Measurements from ENCODE around the gene CCNK. TPM values are rescaled to one million over a fixed set of nuclear protein-coding genes. Genes with fewer than 3 reads are reported as not detected.

The CCNK gene
- total RNA-seq, 1 donor from 2014 or later, result 19.8 TPM

- Histone ChIP-seq H3K4me3 (ENCODE audit: low read length in 3 of 3) (no peak overlapping the region), H3K9me3 (ENCODE audit: control insufficient read depth in 3 of 3, low read length in 3 of 3) (no peaks in the 10 kb centered on the region), H3K36me3 (ENCODE audit: control insufficient read depth in 3 of 3, insufficient read depth in 3 of 3, low read length in 3 of 3) (peaks cover 9 to 46% (median 39%) of the 10 kb centered on the region in 3 donors), H3K27ac (ENCODE audit: low read depth, low read length) (no peak overlapping the region), H3K4me1 (ENCODE audit: control insufficient read depth in 3 of 3, insufficient read depth in 3 of 3, low read length in 3 of 3) (peaks cover 0 to 7% (median 0%) of the 10 kb centered on the region in 3 donors), H3K27me3 (ENCODE audit: control insufficient read depth in 3 of 3, insufficient read depth in 3 of 3, low read length in 3 of 3) (no peaks in the 10 kb centered on the region), H3K9ac (ENCODE audit: low read depth in 1 of 3, low read length in 3 of 3) (no peak overlapping the region)
Observed at GRCh38 chr14:99445931-99446330, 35.3 kb upstream of the CCNK start.

DNA sequence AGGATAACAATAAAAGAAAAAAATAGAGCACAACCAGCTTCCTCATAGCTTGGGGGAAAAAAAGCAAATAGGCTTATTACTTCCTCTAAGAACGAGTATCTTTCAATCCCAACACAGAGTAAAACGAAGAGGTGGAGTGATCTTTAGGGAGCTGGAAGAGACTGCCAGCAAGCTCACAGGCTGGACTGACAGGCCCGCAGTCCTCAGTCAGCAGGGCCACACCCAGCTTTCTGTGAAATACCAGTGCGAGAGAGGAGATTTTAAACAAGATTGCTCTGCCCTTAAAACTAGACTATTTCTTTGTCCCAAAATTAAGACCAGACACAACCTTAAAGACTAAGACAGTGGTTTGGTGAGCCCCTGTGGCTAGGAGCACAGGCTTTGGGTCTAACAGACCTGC lies 33.5 kb upstream of the CCNK start:
- no peaks in the 10 kb centered on the region for H3K9me3 ChIP-seq (ENCODE audit: control insufficient read depth in 3 of 3, low read length in 3 of 3)
- no peak overlapping the region for H3K9ac ChIP-seq (ENCODE audit: low read depth in 1 of 3, low read length in 3 of 3)
- H3K36me3 ChIP-seq (ENCODE audit: control insufficient read depth in 3 of 3, insufficient read depth in 3 of 3, low read length in 3 of 3), result peaks cover 6 to 42% (median 27%) of the 10 kb centered on the region in 3 donors
- H3K4me3 ChIP-seq (ENCODE audit: low read length in 3 of 3), result no peak overlapping the region
- H3K27ac ChIP-seq (ENCODE audit: low read depth, low read length), result no peak overlapping the region
- no peaks in the 10 kb centered on the region for H3K27me3 ChIP-seq (ENCODE audit: control insufficient read depth in 3 of 3, insufficient read depth in 3 of 3, low read length in 3 of 3)
- H3K4me1 ChIP-seq (ENCODE audit: control insufficient read depth in 3 of 3, insufficient read depth in 3 of 3, low read length in 3 of 3), result peaks cover 0 to 14% (median 3%) of the 10 kb centered on the region in 3 donors

GRCh38 chr14:99450266-99450665 lies 30.9 kb upstream of the CCNK start:
- Histone ChIP-seq H3K9me3 (ENCODE audit: control insufficient read depth in 3 of 3, low read length in 3 of 3) (no peaks in the 10 kb centered on the region), H3K4me1 (ENCODE audit: control insufficient read depth in 3 of 3, insufficient read depth in 3 of 3, low read length in 3 of 3) (peaks cover 0 to 14% (median 3%) of the 10 kb centered on the region in 3 donors), H3K27me3 (ENCODE audit: control insufficient read depth in 3 of 3, insufficient read depth in 3 of 3, low read length in 3 of 3) (no peaks in the 10 kb centered on the region), H3K27ac (ENCODE audit: low read depth, low read length) (no peak overlapping the region), H3K36me3 (ENCODE audit: control insufficient read depth in 3 of 3, insufficient read depth in 3 of 3, low read length in 3 of 3) (peaks cover 13 to 46% (median 30%) of the 10 kb centered on the region in 3 donors), H3K4me3 (ENCODE audit: low read length in 3 of 3) (no peak overlapping the region), H3K9ac (ENCODE audit: low read depth in 1 of 3, low read length in 3 of 3) (no peak overlapping the region)

DNA sequence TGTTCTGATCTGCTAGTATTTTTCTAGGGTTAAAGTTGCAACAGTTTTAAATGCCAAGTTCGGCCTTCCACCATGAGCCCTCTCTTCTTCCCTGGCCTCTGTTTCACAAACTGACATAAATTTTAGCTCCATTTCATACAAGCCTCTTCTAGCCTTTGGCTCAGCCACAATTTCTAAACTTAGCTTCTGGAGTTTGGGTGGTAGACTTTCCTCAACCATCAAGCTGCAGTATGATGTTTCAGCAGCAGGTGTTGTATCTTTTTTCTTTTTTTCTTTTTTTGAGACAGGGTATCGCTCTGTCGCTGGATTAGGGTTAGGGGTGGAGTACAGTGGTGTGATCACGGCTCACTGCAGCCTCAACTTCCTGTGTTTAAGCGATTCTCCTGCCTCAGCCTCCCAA lies 30.0 kb upstream of the CCNK start:
- peaks cover 0 to 14% (median 3%) of the 10 kb centered on the region in 3 donors for H3K4me1 ChIP-seq (ENCODE audit: control insufficient read depth in 3 of 3, insufficient read depth in 3 of 3, low read length in 3 of 3)
- H3K4me3 ChIP-seq (ENCODE audit: low read length in 3 of 3), result no peak overlapping the region
- H3K27ac ChIP-seq (ENCODE audit: low read depth, low read length), result no peak overlapping the region
- H3K27me3 ChIP-seq (ENCODE audit: control insufficient read depth in 3 of 3, insufficient read depth in 3 of 3, low read length in 3 of 3), result no peaks in the 10 kb centered on the region
- H3K36me3 ChIP-seq (ENCODE audit: control insufficient read depth in 3 of 3, insufficient read depth in 3 of 3, low read length in 3 of 3), result peaks cover 20 to 47% (median 33%) of the 10 kb centered on the region in 3 donors
- no peaks in the 10 kb centered on the region for H3K9me3 ChIP-seq (ENCODE audit: control insufficient read depth in 3 of 3, low read length in 3 of 3)
- H3K9ac ChIP-seq (ENCODE audit: low read depth in 1 of 3, low read length in 3 of 3), result no peak overlapping the region

- Histone ChIP-seq H3K27ac (ENCODE audit: low read depth, low read length) (no peak overlapping the region), H3K9ac (ENCODE audit: low read depth in 1 of 3, low read length in 3 of 3) (no peak overlapping the region), H3K9me3 (ENCODE audit: control insufficient read depth in 3 of 3, low read length in 3 of 3) (no peaks in the 10 kb centered on the region), H3K27me3 (ENCODE audit: control insufficient read depth in 3 of 3, insufficient read depth in 3 of 3, low read length in 3 of 3) (no peaks in the 10 kb centered on the region), H3K36me3 (ENCODE audit: control insufficient read depth in 3 of 3, insufficient read depth in 3 of 3, low read length in 3 of 3) (peaks cover 26 to 45% (median 35%) of the 10 kb centered on the region in 3 donors), H3K4me1 (ENCODE audit: control insufficient read depth in 3 of 3, insufficient read depth in 3 of 3, low read length in 3 of 3) (peaks cover 0 to 14% (median 3%) of the 10 kb centered on the region in 3 donors), H3K4me3 (ENCODE audit: low read length in 3 of 3) (no peak overlapping the region)
Observed at GRCh38 chr14:99452968-99453367, 28.2 kb upstream of the CCNK start.

GRCh38 chr14:99454246-99454645 lies 27.0 kb upstream of the CCNK start:
- no peak overlapping the region for H3K9ac ChIP-seq (ENCODE audit: low read depth in 1 of 3, low read length in 3 of 3)
- peaks cover 25 to 47% (median 29%) of the 10 kb centered on the region in 3 donors for H3K36me3 ChIP-seq (ENCODE audit: control insufficient read depth in 3 of 3, insufficient read depth in 3 of 3, low read length in 3 of 3)

GRCh38 chr14:99459481-99460100 lies 21.6 kb upstream of the CCNK start:
- H3K27me3 ChIP-seq (ENCODE audit: control insufficient read depth in 3 of 3, insufficient read depth in 3 of 3, low read length in 3 of 3), result no peaks in the 10 kb centered on the region
- no peak overlapping the region for H3K9ac ChIP-seq (ENCODE audit: low read depth in 1 of 3, low read length in 3 of 3)
- no peak overlapping the region for H3K4me3 ChIP-seq (ENCODE audit: low read length in 3 of 3)
- H3K4me1 ChIP-seq (ENCODE audit: control insufficient read depth in 3 of 3, insufficient read depth in 3 of 3, low read length in 3 of 3), result peaks cover 8 to 20% (median 11%) of the 10 kb centered on the region in 3 donors
- no peak overlapping the region for H3K27ac ChIP-seq (ENCODE audit: low read depth, low read length)
- no peaks in the 10 kb centered on the region for H3K9me3 ChIP-seq (ENCODE audit: control insufficient read depth in 3 of 3, low read length in 3 of 3)
- peaks cover 33 to 69% (median 36%) of the 10 kb centered on the region in 3 donors for H3K36me3 ChIP-seq (ENCODE audit: control insufficient read depth in 3 of 3, insufficient read depth in 3 of 3, low read length in 3 of 3)

More at GRCh38 chr14:99454246-99454645, 27.0 kb upstream of the CCNK start:
- Histone ChIP-seq H3K9me3 (ENCODE audit: control insufficient read depth in 3 of 3, low read length in 3 of 3) (no peaks in the 10 kb centered on the region), H3K4me1 (ENCODE audit: control insufficient read depth in 3 of 3, insufficient read depth in 3 of 3, low read length in 3 of 3) (peaks cover 0 to 14% (median 3%) of the 10 kb centered on the region in 3 donors), H3K27ac (ENCODE audit: low read depth, low read length) (no peak overlapping the region), H3K4me3 (ENCODE audit: low read length in 3 of 3) (no peak overlapping the region), H3K27me3 (ENCODE audit: control insufficient read depth in 3 of 3, insufficient read depth in 3 of 3, low read length in 3 of 3) (no peaks in the 10 kb centered on the region)

- Histone ChIP-seq H3K9me3 (ENCODE audit: control insufficient read depth in 3 of 3, low read length in 3 of 3) (no peaks in the 10 kb centered on the region), H3K36me3 (ENCODE audit: control insufficient read depth in 3 of 3, insufficient read depth in 3 of 3, low read length in 3 of 3) (peaks cover 30 to 65% (median 31%) of the 10 kb centered on the region in 3 donors), H3K4me1 (ENCODE audit: control insufficient read depth in 3 of 3, insufficient read depth in 3 of 3, low read length in 3 of 3) (peaks cover 8 to 20% (median 11%) of the 10 kb centered on the region in 3 donors), H3K4me3 (ENCODE audit: low read length in 3 of 3) (no peak overlapping the region), H3K9ac (ENCODE audit: low read depth in 1 of 3, low read length in 3 of 3) (no peak overlapping the region), H3K27ac (ENCODE audit: low read depth, low read length) (no peak overlapping the region), H3K27me3 (ENCODE audit: control insufficient read depth in 3 of 3, insufficient read depth in 3 of 3, low read length in 3 of 3) (no peaks in the 10 kb centered on the region)
Observed at GRCh38 chr14:99460793-99461192, 20.4 kb upstream of the CCNK start.

- H3K36me3 ChIP-seq (ENCODE audit: control insufficient read depth in 3 of 3, insufficient read depth in 3 of 3, low read length in 3 of 3), result peaks cover 26 to 63% (median 28%) of the 10 kb centered on the region in 3 donors
- no peaks in the 10 kb centered on the region for H3K9me3 ChIP-seq (ENCODE audit: control insufficient read depth in 3 of 3, low read length in 3 of 3)
- H3K27ac ChIP-seq (ENCODE audit: low read depth, low read length), result no peak overlapping the region
- no peak overlapping the region for H3K4me3 ChIP-seq (ENCODE audit: low read length in 3 of 3)
- no peak overlapping the region for H3K9ac ChIP-seq (ENCODE audit: low read depth in 1 of 3, low read length in 3 of 3)
- no peaks in the 10 kb centered on the region for H3K27me3 ChIP-seq (ENCODE audit: control insufficient read depth in 3 of 3, insufficient read depth in 3 of 3, low read length in 3 of 3)
- H3K4me1 ChIP-seq (ENCODE audit: control insufficient read depth in 3 of 3, insufficient read depth in 3 of 3, low read length in 3 of 3), result peaks cover 8 to 20% (median 11%) of the 10 kb centered on the region in 3 donors
Observed at GRCh38 chr14:99461411-99462085, 19.7 kb upstream of the CCNK start.

DNA sequence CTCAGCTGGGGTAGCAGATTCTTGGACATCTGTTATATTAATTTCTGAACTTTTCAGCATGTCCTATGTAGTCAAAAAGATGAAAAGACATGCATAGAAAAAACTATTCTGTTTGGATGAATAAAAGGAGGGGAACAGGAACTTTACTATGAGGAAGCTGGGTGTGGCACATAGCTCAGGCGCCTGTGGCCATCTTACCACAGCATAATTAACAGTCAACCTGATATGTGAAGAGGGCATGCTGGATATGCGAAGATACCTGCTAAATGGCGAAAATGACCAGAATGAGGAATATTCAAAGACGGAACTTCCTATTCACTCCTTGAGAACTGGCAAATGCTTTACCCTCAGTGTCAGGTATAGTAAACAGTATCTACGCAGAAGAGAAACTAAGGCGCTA lies 19.0 kb upstream of the CCNK start:
- peaks cover 19 to 57% (median 23%) of the 10 kb centered on the region in 3 donors for H3K36me3 ChIP-seq (ENCODE audit: control insufficient read depth in 3 of 3, insufficient read depth in 3 of 3, low read length in 3 of 3)
- H3K27ac ChIP-seq (ENCODE audit: low read depth, low read length), result no peak overlapping the region
- no peak overlapping the region for H3K9ac ChIP-seq (ENCODE audit: low read depth in 1 of 3, low read length in 3 of 3)
- H3K9me3 ChIP-seq (ENCODE audit: control insufficient read depth in 3 of 3, low read length in 3 of 3), result no peaks in the 10 kb centered on the region
- H3K4me3 ChIP-seq (ENCODE audit: low read length in 3 of 3), result no peak overlapping the region
- H3K4me1 ChIP-seq (ENCODE audit: control insufficient read depth in 3 of 3, insufficient read depth in 3 of 3, low read length in 3 of 3), result peaks cover 9 to 20% (median 11%) of the 10 kb centered on the region in 3 donors
- H3K27me3 ChIP-seq (ENCODE audit: control insufficient read depth in 3 of 3, insufficient read depth in 3 of 3, low read length in 3 of 3), result no peaks in the 10 kb centered on the region

Measured in skeletal muscle tissue (tissue), 4 donors.